Medulla oblongata (tissue), 1 donor: Measurements from ENCODE around the gene GFPT2.

Source experiments
- DNase-seq: peaks from one replicate; pipeline ENCODE4 v3.0.0-alpha.2; 2015; ENCODE audit errors: extremely low spot score

GFPT2 gene

GRCh38 chr5:180283026-180283615, 70.0 kb downstream of the GFPT2 start:
- DNase-seq, result no peak

GRCh38 chr5:180282281-180282680, 70.9 kb downstream of the GFPT2 start:
- no peak for DNase-seq

GRCh38 chr5:180281706-180282105, 71.4 kb downstream of the GFPT2 start:
- no peak for DNase-seq

GRCh38 chr5:180274695-180275094, 78.4 kb downstream of the GFPT2 start:
- no peak for DNase-seq

- DNase-seq, result no peak
Measured at GRCh38 chr5:180271221-180271620, 81.9 kb downstream of the GFPT2 start.

GRCh38 chr5:180259260-180259611, 93.9 kb downstream of the GFPT2 start:
- DNase-seq, result no peak

- DNase-seq, result no peak
Measured at GRCh38 chr5:180253036-180253824, 99.9 kb downstream of the GFPT2 start.

GRCh38 chr5:180251887-180252286, 101.2 kb downstream of the GFPT2 start:
- DNase-seq, result no peak

- DNase-seq, result no peak
Measured at GRCh38 chr5:180251141-180251540, 102.0 kb downstream of the GFPT2 start.
